ENCODE measurements around the gene C16orf78. TPM values are rescaled to one million over a fixed set of nuclear protein-coding genes. Genes with fewer than 3 reads are reported as not detected.

The C16orf78 gene
- total RNA-seq, 1 donor from 2014 or later: not detected

- TF ChIP-seq, protein P1, sequence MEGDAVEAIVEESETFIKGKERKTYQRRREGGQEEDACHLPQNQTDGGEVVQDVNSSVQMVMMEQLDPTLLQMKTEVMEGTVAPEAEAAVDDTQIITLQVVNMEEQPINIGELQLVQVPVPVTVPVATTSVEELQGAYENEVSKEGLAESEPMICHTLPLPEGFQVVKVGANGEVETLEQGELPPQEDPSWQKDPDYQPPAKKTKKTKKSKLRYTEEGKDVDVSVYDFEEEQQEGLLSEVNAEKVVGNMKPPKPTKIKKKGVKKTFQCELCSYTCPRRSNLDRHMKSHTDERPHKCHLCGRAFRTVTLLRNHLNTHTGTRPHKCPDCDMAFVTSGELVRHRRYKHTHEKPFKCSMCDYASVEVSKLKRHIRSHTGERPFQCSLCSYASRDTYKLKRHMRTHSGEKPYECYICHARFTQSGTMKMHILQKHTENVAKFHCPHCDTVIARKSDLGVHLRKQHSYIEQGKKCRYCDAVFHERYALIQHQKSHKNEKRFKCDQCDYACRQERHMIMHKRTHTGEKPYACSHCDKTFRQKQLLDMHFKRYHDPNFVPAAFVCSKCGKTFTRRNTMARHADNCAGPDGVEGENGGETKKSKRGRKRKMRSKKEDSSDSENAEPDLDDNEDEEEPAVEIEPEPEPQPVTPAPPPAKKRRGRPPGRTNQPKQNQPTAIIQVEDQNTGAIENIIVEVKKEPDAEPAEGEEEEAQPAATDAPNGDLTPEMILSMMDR (IDR thresholded peaks at IDR 0.05): no peak
- Mint-ChIP-seq H3K36me3 (ENCODE audit: low read depth) (no peaks in the 10 kb centered on the region), H3K4me1 (ENCODE audit: low read depth) (no peaks in the 10 kb centered on the region), H3K27ac (ENCODE audit: unreplicated experiment) (no peak overlapping the region), H3K9me3 (ENCODE audit: low read depth) (peaks cover 4% of the 10 kb centered on the region), H3K27me3 (ENCODE audit: low read depth) (peaks cover 30% of the 10 kb centered on the region), H3K4me3 (ENCODE audit: unreplicated experiment) (no peak overlapping the region)
- DNase-seq (ENCODE audit: low spot score): no peak
These were observed 41.1 kb downstream of the C16orf78 start for GRCh38 chr16:49414671-49415070.

GRCh38 chr16:49415083-49415482 is 41.5 kb downstream of the C16orf78 start:
- Mint-ChIP-seq H3K4me3 (ENCODE audit: unreplicated experiment) (no peak overlapping the region), H3K27ac (ENCODE audit: unreplicated experiment) (no peak overlapping the region), H3K9me3 (ENCODE audit: low read depth) (peaks cover 4% of the 10 kb centered on the region), H3K36me3 (ENCODE audit: low read depth) (no peaks in the 10 kb centered on the region), H3K27me3 (ENCODE audit: low read depth) (peaks cover 34% of the 10 kb centered on the region), H3K4me1 (ENCODE audit: low read depth) (no peaks in the 10 kb centered on the region)
- DNase-seq (ENCODE audit: low spot score): no peak
- TF ChIP-seq, protein P1 (IDR thresholded peaks at IDR 0.05): no peak

GRCh38 chr16:49416001-49416675 is 42.5 kb downstream of the C16orf78 start:
- Mint-ChIP-seq H3K27me3 (ENCODE audit: low read depth) (peaks cover 42% of the 10 kb centered on the region), H3K4me3 (ENCODE audit: unreplicated experiment) (no peak overlapping the region), H3K4me1 (ENCODE audit: low read depth) (no peaks in the 10 kb centered on the region), H3K9me3 (ENCODE audit: low read depth) (peaks cover 4% of the 10 kb centered on the region), H3K36me3 (ENCODE audit: low read depth) (no peaks in the 10 kb centered on the region), H3K27ac (ENCODE audit: unreplicated experiment) (no peak overlapping the region)
- no peak for DNase-seq (ENCODE audit: low spot score)
- TF ChIP-seq, protein P1 (IDR thresholded peaks at IDR 0.05): no peak

DNA sequence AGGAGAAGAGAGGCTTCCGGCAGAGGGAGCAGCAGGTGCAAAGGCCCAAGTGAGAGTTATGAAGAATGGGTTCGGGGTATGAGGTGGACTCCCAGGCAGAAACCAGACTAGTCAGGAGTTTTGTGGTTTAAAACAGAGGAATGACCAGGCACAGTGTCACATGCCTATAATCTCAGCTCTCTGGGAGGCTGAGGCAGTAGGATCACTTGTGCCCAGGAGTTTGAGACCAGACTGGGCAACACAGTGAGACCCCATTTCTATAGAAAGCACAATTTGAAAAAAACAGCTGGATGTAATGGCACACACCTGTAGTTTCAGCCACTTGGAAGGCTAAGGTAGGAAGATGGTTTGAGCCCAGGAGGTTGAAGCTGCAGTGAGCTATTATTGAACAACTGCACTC is 43.8 kb downstream of the C16orf78 start:
- Mint-ChIP-seq H3K27ac (ENCODE audit: unreplicated experiment) (no peak overlapping the region), H3K4me1 (ENCODE audit: low read depth) (no peaks in the 10 kb centered on the region), H3K36me3 (ENCODE audit: low read depth) (no peaks in the 10 kb centered on the region), H3K9me3 (ENCODE audit: low read depth) (peaks cover 4% of the 10 kb centered on the region), H3K4me3 (ENCODE audit: unreplicated experiment) (no peak overlapping the region), H3K27me3 (ENCODE audit: low read depth) (peaks cover 46% of the 10 kb centered on the region)
- no peak for DNase-seq (ENCODE audit: low spot score)
- TF ChIP-seq, protein P1 (IDR thresholded peaks at IDR 0.05): no peak

GRCh38 chr16:49419006-49419405 is 45.4 kb downstream of the C16orf78 start:
- Mint-ChIP-seq H3K4me1 (ENCODE audit: low read depth) (no peaks in the 10 kb centered on the region), H3K36me3 (ENCODE audit: low read depth) (no peaks in the 10 kb centered on the region), H3K27ac (ENCODE audit: unreplicated experiment) (no peak overlapping the region), H3K9me3 (ENCODE audit: low read depth) (no peaks in the 10 kb centered on the region), H3K27me3 (ENCODE audit: low read depth) (peaks cover 50% of the 10 kb centered on the region), H3K4me3 (ENCODE audit: unreplicated experiment) (no peak overlapping the region)
- DNase-seq (ENCODE audit: low spot score): no peak
- TF ChIP-seq, protein P1 (IDR thresholded peaks at IDR 0.05): no peak

All from chondrocyte (in vitro differentiated cells).